Measurements from ENCODE around the gene HTR4. TPM values are rescaled to one million over a fixed set of nuclear protein-coding genes. Genes with fewer than 3 reads are reported as not detected.

Gene HTR4
- total RNA-seq, 2 donors from 2014 or later: not detected

- H3K4me1 ChIP-seq: no peaks in the 10 kb centered on the region
- DNase-seq: no peak
- no peak for TF ChIP-seq CTCF (IDR thresholded peaks at IDR 0.05)
- no peak for TF ChIP-seq POLR2A (IDR thresholded peaks at IDR 0.05)
- no peaks in the 10 kb centered on the region for H3K9me3 ChIP-seq
- intact Hi-C loops (cut with DNase I): no loop called here
- WGBS, 2 donors: 88 to 94% methylated on average over 1 of the region's 1 CpG
- H3K27ac ChIP-seq: no peak overlapping the region
- no peaks in the 10 kb centered on the region for H3K27me3 ChIP-seq
- no peaks in the 10 kb centered on the region for H3K36me3 ChIP-seq (replicated peaks in 1 of 2; ENCODE audit: insufficient read depth in 1 of 2, low read depth in 2 of 2)
- ATAC-seq: no peak
- no peak overlapping the region for H3K4me3 ChIP-seq
Observed at GRCh38 chr5:148542812-148543211, 111.5 kb downstream of the HTR4 start.

DNA sequence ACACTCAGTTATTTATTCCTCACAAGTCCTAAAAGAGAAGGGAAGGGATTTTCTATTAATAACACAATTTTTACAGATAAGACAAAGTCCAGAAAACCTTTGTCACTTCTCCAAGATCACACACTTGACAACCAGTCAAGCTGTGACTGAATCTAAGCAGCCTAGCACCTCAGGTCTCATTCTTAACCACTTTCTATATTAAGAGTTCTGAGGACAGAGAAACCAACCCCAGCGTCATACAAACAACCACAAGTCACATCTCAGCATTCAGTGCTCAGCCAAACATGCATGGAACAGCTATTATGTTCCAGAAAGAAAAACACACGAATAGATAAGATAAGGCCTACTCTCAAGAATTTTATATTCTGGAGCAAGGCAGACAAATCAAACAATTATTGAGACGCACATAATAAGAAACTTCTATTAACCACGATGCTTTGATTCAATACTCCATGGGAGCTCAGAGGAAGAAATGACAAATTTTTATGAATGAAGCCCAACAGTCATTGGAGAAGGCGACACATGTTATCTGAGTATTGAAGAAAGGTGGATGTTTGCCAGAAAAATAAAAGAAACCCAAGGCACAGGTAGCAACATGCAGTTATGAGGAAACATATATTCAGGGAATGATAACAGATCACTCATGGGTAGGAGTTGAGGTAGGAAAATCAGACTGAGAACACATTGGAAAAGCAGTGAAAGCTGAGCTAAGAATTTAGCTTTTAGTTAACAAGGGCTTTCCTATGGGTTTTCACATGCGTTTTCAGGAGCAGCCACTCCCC, 113.1 kb downstream of the HTR4 start:
- TF ChIP-seq POLR2A (IDR thresholded peaks at IDR 0.05) (no peak), CTCF (IDR thresholded peaks at IDR 0.05) (no peak)
- no peak overlapping the region for H3K4me3 ChIP-seq
- H3K36me3 ChIP-seq (replicated peaks in 1 of 2; ENCODE audit: insufficient read depth in 1 of 2, low read depth in 2 of 2): no peaks in the 10 kb centered on the region
- H3K4me1 ChIP-seq: no peaks in the 10 kb centered on the region
- no peak for ATAC-seq
- intact Hi-C loops (cut with DNase I): no loop called here
- 47 to 56% methylated on average over 6 of the region's 6 CpGs for WGBS, 2 donors
- no peaks in the 10 kb centered on the region for H3K9me3 ChIP-seq
- H3K27ac ChIP-seq: no peak overlapping the region
- no peak for DNase-seq
- H3K27me3 ChIP-seq: no peaks in the 10 kb centered on the region

DNA sequence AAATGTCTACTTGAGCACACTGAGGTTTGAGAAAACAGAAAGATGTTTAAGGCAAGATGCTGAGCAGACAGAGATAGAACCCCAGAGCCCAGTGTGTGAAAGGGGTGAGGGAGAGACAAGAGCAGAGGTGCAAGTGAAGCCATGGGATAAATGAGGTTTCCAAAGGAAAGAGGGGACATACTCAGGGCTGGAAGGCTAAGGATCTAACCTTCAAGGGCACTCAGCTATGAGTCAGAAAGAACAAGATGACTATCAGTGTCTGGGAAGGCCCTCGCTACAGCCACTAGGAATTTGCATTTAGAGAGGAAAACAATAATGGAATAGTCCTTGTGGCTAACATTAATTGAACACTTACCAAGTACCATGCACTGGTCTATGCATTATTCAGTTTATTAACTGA, 113.7 kb downstream of the HTR4 start:
- TF ChIP-seq POLR2A (IDR thresholded peaks at IDR 0.05) (no peak), CTCF (IDR thresholded peaks at IDR 0.05) (no peak)
- intact Hi-C loops (cut with DNase I): no loop called here
- DNase-seq (no peak), ATAC-seq (no peak)
- no peaks in the 10 kb centered on the region for H3K9me3 ChIP-seq
- H3K4me1 ChIP-seq: no peaks in the 10 kb centered on the region
- H3K4me3 ChIP-seq: no peak overlapping the region
- no peaks in the 10 kb centered on the region for H3K27me3 ChIP-seq
- no peaks in the 10 kb centered on the region for H3K36me3 ChIP-seq (replicated peaks in 1 of 2; ENCODE audit: insufficient read depth in 1 of 2, low read depth in 2 of 2)
- WGBS, 2 donors: 90 to 92% methylated on average over 1 of the region's 1 CpG
- H3K27ac ChIP-seq: no peak overlapping the region

GRCh38 chr5:148539851-148540250, 114.5 kb downstream of the HTR4 start:
- TF ChIP-seq POLR2A (IDR thresholded peaks at IDR 0.05) (no peak), CTCF (IDR thresholded peaks at IDR 0.05) (no peak)
- no peaks in the 10 kb centered on the region for H3K4me1 ChIP-seq
- no peaks in the 10 kb centered on the region for H3K36me3 ChIP-seq (replicated peaks in 1 of 2; ENCODE audit: insufficient read depth in 1 of 2, low read depth in 2 of 2)
- ATAC-seq (no peak), DNase-seq (no peak)
- intact Hi-C loops (cut with DNase I): no loop called here
- no peak overlapping the region for H3K4me3 ChIP-seq
- no peaks in the 10 kb centered on the region for H3K27me3 ChIP-seq
- H3K27ac ChIP-seq: no peak overlapping the region
- no peaks in the 10 kb centered on the region for H3K9me3 ChIP-seq
- 90 to 91% methylated on average over 6 of the region's 6 CpGs for WGBS, 2 donors

- 33 to 55% methylated on average over 1 of the region's 1 CpG for WGBS, 2 donors
- Histone ChIP-seq H3K36me3 (replicated peaks in 1 of 2; ENCODE audit: insufficient read depth in 1 of 2, low read depth in 2 of 2) (no peaks in the 10 kb centered on the region), H3K4me3 (no peak overlapping the region), H3K27me3 (no peaks in the 10 kb centered on the region), H3K9me3 (peaks cover 0 to 6% (median 0%) of the 10 kb centered on the region in 3 donors), H3K4me1 (no peaks in the 10 kb centered on the region), H3K27ac (no peak overlapping the region)
- DNase-seq: no peak
- ATAC-seq: no peak
- no peak for TF ChIP-seq POLR2A (IDR thresholded peaks at IDR 0.05)
- intact Hi-C loops (cut with DNase I): no loop called here
Observed at GRCh38 chr5:148535190-148535589, 119.1 kb downstream of the HTR4 start.

Data from body of pancreas (tissue), 4 donors.